Tibial nerve (tissue), 4 donors: Measurements from ENCODE around the gene HAL.

ENCODE experiments used
- CTCF ChIP-seq, 5 experiments: fragments of 200-600 bp in 3 of 5; fragments of 450-650 bp in 2 of 5; sonication (generic) in 3 of 5; IDR thresholded peaks; one replicate each; pipeline ENCODE4 v1.5.1; 2016 to 2019; ENCODE audit warnings: antibody characterized with exemption in 5 of 5, mild to moderate bottlenecking in 3 of 5, moderate library complexity in 2 of 5
- EP300 ChIP-seq, 2 donors: sonication (generic); formaldehyde crosslinking; IDR thresholded peaks; one replicate each; pipeline ENCODE4 v1.6.1; 2017; ENCODE audit warnings: antibody characterized with exemption in 2 of 2, mild to moderate bottlenecking in 1 of 2

GRCh38 chr12:95949477-95950206, 46.5 kb downstream of the HAL start:
- TF ChIP-seq CTCF (IDR thresholded peaks at IDR 0.05), result no peak
- no peak for TF ChIP-seq EP300 (IDR thresholded peaks at IDR 0.05)
